SU-DHL-6 (cell line): ENCODE data around the gene CDKL4.

Experiments used
- H2AFZ ChIP-seq: fragments of 200-600 bp; sonication (generic); 2 replicates; pipeline ENCODE4 v1.6.1; 2014; ENCODE audit warnings: low read depth, mild to moderate bottlenecking, moderate library complexity, mixed read lengths, antibody characterized with exemption, low read length; ENCODE audit not compliant: severe bottlenecking
- H3F3A ChIP-seq: fragments of 200-600 bp; shearing (Covaris generic); 2 replicates; pipeline ENCODE4 v1.6.0; 2016; ENCODE audit warnings: antibody characterized with exemption, mild to moderate bottlenecking; ENCODE audit not compliant: insufficient read depth
- H3K27ac ChIP-seq: fragments of 200-600 bp; sonication (generic); 2 replicates; pipeline ENCODE4 v1.5.1; 2016; ENCODE audit warnings: low read depth, mild to moderate bottlenecking, low read length, moderate library complexity, mixed read lengths
- H3K27me3 ChIP-seq: fragments of 200-600 bp; sonication (generic), shearing (Covaris generic); 2 replicates; pipeline ENCODE4 v1.6.0; 2014; ENCODE audit warnings: mild to moderate bottlenecking, low read length
- H3K36me3 ChIP-seq: fragments of 200-600 bp; sonication (generic); 2 replicates; pipeline ENCODE4 v1.6.1; 2014; ENCODE audit warnings: mild to moderate bottlenecking, low read length, mixed read lengths
- H3K4me2 ChIP-seq: fragments of 300-600, 200-600 bp; shearing (Covaris generic), sonication (generic); 2 replicates; pipeline ENCODE4 v1.6.0; 2014; ENCODE audit warnings: low read length, low read depth, mild to moderate bottlenecking; ENCODE audit not compliant: poor library complexity, severe bottlenecking
- H3K4me3 ChIP-seq: fragments of 200-600 bp; sonication (generic); 2 replicates; pipeline ENCODE4 v1.5.1; 2014; ENCODE audit warnings: antibody characterized with exemption, low read length, mild to moderate bottlenecking, mixed read lengths; ENCODE audit not compliant: insufficient read depth, poor library complexity, severe bottlenecking
- H3K79me2 ChIP-seq: fragments of 200-600 bp; sonication (generic); 2 replicates; pipeline ENCODE4 v1.6.1; 2014; ENCODE audit warnings: mild to moderate bottlenecking, low read length, moderate library complexity; ENCODE audit not compliant: insufficient read depth
- H3K9ac ChIP-seq: fragments of 200-600 bp; sonication (generic); 2 replicates; pipeline ENCODE4 v1.7.0; 2014; ENCODE audit warnings: mild to moderate bottlenecking, low read length
- H3K9me2 ChIP-seq: fragments of 200-600 bp; sonication (generic); replicated peaks from 2 replicates; pipeline ENCODE4 v1.6.1; 2014; ENCODE audit warnings: low read length; ENCODE audit not compliant: insufficient read depth
- H3K9me3 ChIP-seq: fragments of 200-600 bp; sonication (generic); 2 replicates; pipeline ENCODE4 v1.6.1; 2014; ENCODE audit warnings: low read length, mixed read lengths; ENCODE audit not compliant: insufficient read depth
- H4K20me1 ChIP-seq: fragments of 200-600 bp; sonication (generic); 2 replicates; pipeline ENCODE4 v1.6.1; 2014; ENCODE audit warnings: low read depth, mild to moderate bottlenecking, antibody characterized with exemption, low read length, moderate library complexity, mixed read lengths
- EZH2phosphoT487 ChIP-seq: fragments of 200-600 bp; sonication (generic), shearing (Covaris generic); conservative IDR thresholded peaks from 2 replicates; pipeline ENCODE4 v1.6.1; 2018; ENCODE audit warnings: mild to moderate bottlenecking, antibody characterized with exemption, low read length, moderate library complexity, mixed read lengths
- TF ChIP-seq, protein P1 (sequence below): fragments of 200-600 bp; sonication (generic); IDR thresholded peaks from one replicate; pipeline ENCODE4 v1.5.1; 2017; ENCODE audit warnings: antibody characterized with exemption, mild to moderate bottlenecking, low read length, moderate library complexity; ENCODE audit not compliant: insufficient read depth, poor library complexity, severe bottlenecking

Gene CDKL4

DNA sequence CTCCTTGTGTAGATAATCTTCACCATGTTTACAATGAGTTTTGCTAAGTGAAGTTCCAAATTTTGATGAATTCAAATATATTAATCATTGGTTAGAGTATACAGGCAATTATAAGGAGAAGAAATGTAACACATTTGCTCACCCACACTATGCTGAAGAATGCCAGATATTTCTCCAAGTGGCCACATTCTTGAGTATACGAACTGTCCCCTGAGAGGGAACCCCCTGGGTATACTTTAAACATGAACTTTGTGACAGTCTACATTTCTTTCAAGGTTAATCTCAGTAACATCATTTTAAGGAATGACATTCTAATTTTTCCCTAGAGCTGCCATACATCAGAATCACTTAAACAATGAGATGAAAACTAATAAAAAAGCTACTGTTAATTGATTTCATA, 39.8 kb upstream of the CDKL4 start:
- H3K27ac ChIP-seq = no peak overlapping the region
- no peak overlapping the region for H2AFZ ChIP-seq
- H3K36me3 ChIP-seq = no peaks in the 10 kb centered on the region
- TF ChIP-seq, protein P1, sequence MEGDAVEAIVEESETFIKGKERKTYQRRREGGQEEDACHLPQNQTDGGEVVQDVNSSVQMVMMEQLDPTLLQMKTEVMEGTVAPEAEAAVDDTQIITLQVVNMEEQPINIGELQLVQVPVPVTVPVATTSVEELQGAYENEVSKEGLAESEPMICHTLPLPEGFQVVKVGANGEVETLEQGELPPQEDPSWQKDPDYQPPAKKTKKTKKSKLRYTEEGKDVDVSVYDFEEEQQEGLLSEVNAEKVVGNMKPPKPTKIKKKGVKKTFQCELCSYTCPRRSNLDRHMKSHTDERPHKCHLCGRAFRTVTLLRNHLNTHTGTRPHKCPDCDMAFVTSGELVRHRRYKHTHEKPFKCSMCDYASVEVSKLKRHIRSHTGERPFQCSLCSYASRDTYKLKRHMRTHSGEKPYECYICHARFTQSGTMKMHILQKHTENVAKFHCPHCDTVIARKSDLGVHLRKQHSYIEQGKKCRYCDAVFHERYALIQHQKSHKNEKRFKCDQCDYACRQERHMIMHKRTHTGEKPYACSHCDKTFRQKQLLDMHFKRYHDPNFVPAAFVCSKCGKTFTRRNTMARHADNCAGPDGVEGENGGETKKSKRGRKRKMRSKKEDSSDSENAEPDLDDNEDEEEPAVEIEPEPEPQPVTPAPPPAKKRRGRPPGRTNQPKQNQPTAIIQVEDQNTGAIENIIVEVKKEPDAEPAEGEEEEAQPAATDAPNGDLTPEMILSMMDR = no peak
- H3K4me3 ChIP-seq = no peak overlapping the region
- H3K9me2 ChIP-seq = no peaks in the 10 kb centered on the region
- no peaks in the 10 kb centered on the region for H4K20me1 ChIP-seq
- H3K4me2 ChIP-seq = no peak overlapping the region
- no peaks in the 10 kb centered on the region for H3K9me3 ChIP-seq
- H3K27me3 ChIP-seq = no peaks in the 10 kb centered on the region
- H3K79me2 ChIP-seq = no peaks in the 10 kb centered on the region
- H3F3A ChIP-seq = no peaks in the 10 kb centered on the region
- H3K9ac ChIP-seq = no peak overlapping the region

DNA sequence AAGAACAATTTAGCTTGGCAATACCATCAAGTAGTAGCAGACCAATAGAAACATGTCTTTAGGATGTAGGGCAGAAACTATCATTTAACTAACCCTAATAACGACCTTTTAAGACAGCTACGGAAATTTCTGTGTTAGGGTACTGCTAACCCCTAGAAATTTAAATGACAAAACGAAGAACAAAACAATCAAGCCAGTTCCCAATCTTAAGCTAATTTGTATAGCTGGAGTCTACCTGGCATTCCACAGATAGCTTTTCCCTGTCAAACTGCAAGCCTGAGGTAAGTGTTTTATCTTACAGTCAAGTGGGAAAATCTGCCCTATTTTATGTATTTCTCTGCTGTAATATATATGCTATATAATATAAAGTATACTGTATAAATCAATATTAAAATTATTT, 37.6 kb upstream of the CDKL4 start:
- Histone ChIP-seq H3K79me2 (no peaks in the 10 kb centered on the region), H3K4me3 (no peak overlapping the region), H3K36me3 (no peaks in the 10 kb centered on the region), H3K9me2 (no peaks in the 10 kb centered on the region), H4K20me1 (no peaks in the 10 kb centered on the region), H3F3A (no peaks in the 10 kb centered on the region), H3K27ac (no peak overlapping the region), H3K9ac (no peak overlapping the region), H2AFZ (no peak overlapping the region), H3K9me3 (no peaks in the 10 kb centered on the region), H3K27me3 (no peaks in the 10 kb centered on the region), H3K4me2 (no peak overlapping the region)
- TF ChIP-seq EZH2phosphoT487 = no peak
- TF ChIP-seq, protein P1 = no peak

DNA sequence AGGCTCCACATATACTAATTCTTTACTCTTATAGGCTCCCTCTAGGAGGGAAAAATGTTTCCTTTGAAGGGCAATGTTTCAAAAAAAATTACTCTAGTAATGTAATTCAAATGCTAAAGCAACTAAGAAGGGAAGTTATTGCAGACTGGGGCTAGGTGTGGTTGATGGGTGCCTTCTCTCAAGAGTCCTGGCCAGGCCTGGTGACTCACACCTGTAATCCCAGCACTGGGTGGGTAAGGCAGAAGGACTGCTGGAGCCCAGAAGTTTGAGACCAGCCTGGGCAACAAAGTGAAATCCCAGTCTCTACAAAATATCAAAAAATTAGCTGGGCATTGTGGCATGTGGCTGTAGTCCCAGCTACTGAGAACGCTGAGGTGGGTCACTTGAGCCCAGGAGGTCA, 31.2 kb upstream of the CDKL4 start:
- Histone ChIP-seq H3K36me3 (no peaks in the 10 kb centered on the region), H3K79me2 (no peaks in the 10 kb centered on the region)
- TF ChIP-seq, protein P1 = no peak
- TF ChIP-seq EZH2phosphoT487 = no peak

DNA sequence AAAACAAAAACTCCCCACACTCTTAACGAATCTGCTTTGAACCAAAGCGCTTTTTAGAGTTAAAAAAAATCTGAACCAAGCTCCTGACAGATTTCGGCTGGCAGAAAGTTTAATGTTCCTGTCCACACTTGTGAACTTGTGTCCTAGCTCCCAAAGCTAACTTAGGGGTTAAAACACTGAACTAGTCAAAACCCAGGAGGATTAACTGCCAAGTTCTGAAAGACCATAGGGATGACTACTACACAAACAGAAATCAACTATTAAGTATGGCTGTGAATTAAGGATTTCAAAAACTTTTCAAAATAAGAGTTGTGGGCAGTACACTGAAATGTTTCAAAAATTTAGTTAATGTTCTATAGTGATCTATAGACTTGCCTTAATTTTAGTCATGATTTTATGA, 26.2 kb upstream of the CDKL4 start:
- no peak overlapping the region for H3K4me2 ChIP-seq
- no peaks in the 10 kb centered on the region for H3K9me2 ChIP-seq
- no peaks in the 10 kb centered on the region for H3K27me3 ChIP-seq
- no peaks in the 10 kb centered on the region for H3K9me3 ChIP-seq
- no peaks in the 10 kb centered on the region for H4K20me1 ChIP-seq
- no peaks in the 10 kb centered on the region for H3K36me3 ChIP-seq
- H3K27ac ChIP-seq = no peak overlapping the region
- TF ChIP-seq EZH2phosphoT487 = no peak
- TF ChIP-seq, protein P1 = no peak
- no peaks in the 10 kb centered on the region for H3K79me2 ChIP-seq
- H2AFZ ChIP-seq = no peak overlapping the region
- no peak overlapping the region for H3K4me3 ChIP-seq
- H3F3A ChIP-seq = peaks cover 19% of the 10 kb centered on the region
- H3K9ac ChIP-seq = no peak overlapping the region

More for the DNA sequence above, 31.2 kb upstream of the CDKL4 start:
- H3K27ac ChIP-seq = no peak overlapping the region
- no peak overlapping the region for H2AFZ ChIP-seq
- no peaks in the 10 kb centered on the region for H3K9me2 ChIP-seq
- no peak overlapping the region for H3K9ac ChIP-seq
- H3K27me3 ChIP-seq = no peaks in the 10 kb centered on the region
- H4K20me1 ChIP-seq = no peaks in the 10 kb centered on the region
- H3K4me3 ChIP-seq = no peak overlapping the region
- H3K4me2 ChIP-seq = no peak overlapping the region
- H3K9me3 ChIP-seq = no peaks in the 10 kb centered on the region
- 0 out of 2 replicates have a peak, but pooled peaks cover 4% of the 10 kb centered on the region for H3F3A ChIP-seq
